RPMI7951 (cell line): ENCODE results near the gene CADPS2. TPM values are rescaled to one million over a fixed set of nuclear protein-coding genes. Genes with fewer than 3 reads are reported as not detected.

Source experiments
- DNase-seq: peaks from one replicate; pipeline ENCODE4 v3.0.0-alpha.2; 2012; ENCODE audit warnings: low read depth
- total RNA-seq: library from RNA; depleted of rRNA; stranded (reverse); fragments of >200 nt; shearing (Covaris generic); gene quantifications from 2 replicates; pipeline ENCODE4 v1.2.3, GENCODE V29; 2014

The CADPS2 gene
- total RNA-seq, 1 experiment from 2014 or later: 1.4 TPM

- no peak for DNase-seq
These were observed 575.1 kb downstream of the CADPS2 start for GRCh38 chr7:122311050-122311700.

- DNase-seq: peak; percentile 10
These were observed 575.9 kb downstream of the CADPS2 start for GRCh38 chr7:122310119-122311021.

- DNase-seq: no peak
These were observed 576.8 kb downstream of the CADPS2 start for GRCh38 chr7:122309421-122309820.

GRCh38 chr7:122307228-122307621, 579.0 kb downstream of the CADPS2 start:
- DNase-seq: no peak

- no peak for DNase-seq
These were observed 579.7 kb downstream of the CADPS2 start for GRCh38 chr7:122306320-122307227.

- DNase-seq: no peak
These were observed 580.6 kb downstream of the CADPS2 start for GRCh38 chr7:122305475-122306319.

GRCh38 chr7:122304996-122305421, 581.3 kb downstream of the CADPS2 start:
- DNase-seq: no peak

- no peak for DNase-seq
These were observed 581.8 kb downstream of the CADPS2 start, which contains the start of gene FEZF1 for GRCh38 chr7:122304319-122304975. Gene FEZF1, minus strand, starts transcription at chr7:122304750. Its CDS starts 313 bp downstream, at chr7:122304437.

- DNase-seq: no peak
These were observed 582.5 kb downstream of the CADPS2 start for GRCh38 chr7:122303531-122304318.

GRCh38 chr7:122302761-122303530, 583.3 kb downstream of the CADPS2 start:
- DNase-seq: no peak

- no peak for DNase-seq
These were observed 584.2 kb downstream of the CADPS2 start for GRCh38 chr7:122301858-122302760.

- DNase-seq: no peak
These were observed 585.1 kb downstream of the CADPS2 start for GRCh38 chr7:122300956-122301833.

GRCh38 chr7:122300211-122300932, 585.9 kb downstream of the CADPS2 start:
- no peak for DNase-seq

- no peak for DNase-seq
These were observed 586.5 kb downstream of the CADPS2 start for GRCh38 chr7:122299624-122300210.

- no peak for DNase-seq
These were observed 587.6 kb downstream of the CADPS2 start for GRCh38 chr7:122298618-122299017.

GRCh38 chr7:122298131-122298530, 588.1 kb downstream of the CADPS2 start:
- no peak for DNase-seq
